Muscle of arm (tissue), 12 donors: Measurements from ENCODE around the gene FYCO1. TPM values are rescaled to one million over a fixed set of nuclear protein-coding genes. Genes with fewer than 3 reads are reported as not detected.

Experiments used
- polyA plus RNA-seq, 12 donors: library from polyadenylated mRNA; unstranded; fragments of 120-200 nt; gene quantifications; one replicate each; pipeline ENCODE4 v1.2.1, GENCODE V29; 2013; ENCODE audit not compliant: insufficient read length in 12 of 12

FYCO1 gene
- polyA plus RNA-seq, 12 donors, result 20.9 to 44.6 (median 29.6) TPM; not detected in 1

Other genes starting within 250 kb of the FYCO1 start
- 1 to 10 TPM in 1 of 12 donors, under 1 TPM in 10, not detected in 1; 0.04 to 3.4 (median 0.12) TPM for gene SLC6A20, start 199.3 kb downstream of the FYCO1 start, polyA plus RNA-seq
- gene LZTFL1, start 153.7 kb downstream of the FYCO1 start, polyA plus RNA-seq, result 10 to 100 TPM in 11 of 12 donors, not detected in 1; 12.5 to 38.8 (median 18.0) TPM
- gene CCR9, start 109.3 kb downstream of the FYCO1 start, polyA plus RNA-seq, result under 1 TPM in 1 of 12 donors, not detected in 11; 0.07 TPM
- gene CXCR6, start 52.4 kb downstream of the FYCO1 start, polyA plus RNA-seq, result under 1 TPM in 10 of 12 donors, not detected in 2; 0.12 to 0.85 (median 0.41) TPM
- gene XCR1, start 31.7 kb upstream of the FYCO1 start, polyA plus RNA-seq, result 1 to 10 TPM in 2 of 12 donors, under 1 TPM in 8, not detected in 2; 0.09 to 2.7 (median 0.23) TPM
- gene CCR1, start 212.5 kb upstream of the FYCO1 start, polyA plus RNA-seq, result 1 to 10 TPM in 11 of 12 donors, not detected in 1; 1.8 to 4.3 (median 3.6) TPM
- gene CCR3, start 246.6 kb upstream of the FYCO1 start, polyA plus RNA-seq, result under 1 TPM in 4 of 12 donors, not detected in 8; 0.11 to 0.39 (median 0.26) TPM